NCI-H2081 (cell line): Measurements from ENCODE around the gene NLRP1.
"Not testable (repeated sequence)": the region's sequence is repeated elsewhere in the genome, so short reads cannot be mapped to it uniquely, and the experiment has no call there.

Experiments used
- DNase-seq, 2 experiments: peaks; one replicate each; lab custom pipeline; 2025; lab: John Stamatoyannopoulos, UW

Gene NLRP1

GRCh38 chr17:5587438-5588032 lies 3.2 kb upstream of the NLRP1 start:
- DNase-seq = peak; percentile 37 to 58

DNA sequence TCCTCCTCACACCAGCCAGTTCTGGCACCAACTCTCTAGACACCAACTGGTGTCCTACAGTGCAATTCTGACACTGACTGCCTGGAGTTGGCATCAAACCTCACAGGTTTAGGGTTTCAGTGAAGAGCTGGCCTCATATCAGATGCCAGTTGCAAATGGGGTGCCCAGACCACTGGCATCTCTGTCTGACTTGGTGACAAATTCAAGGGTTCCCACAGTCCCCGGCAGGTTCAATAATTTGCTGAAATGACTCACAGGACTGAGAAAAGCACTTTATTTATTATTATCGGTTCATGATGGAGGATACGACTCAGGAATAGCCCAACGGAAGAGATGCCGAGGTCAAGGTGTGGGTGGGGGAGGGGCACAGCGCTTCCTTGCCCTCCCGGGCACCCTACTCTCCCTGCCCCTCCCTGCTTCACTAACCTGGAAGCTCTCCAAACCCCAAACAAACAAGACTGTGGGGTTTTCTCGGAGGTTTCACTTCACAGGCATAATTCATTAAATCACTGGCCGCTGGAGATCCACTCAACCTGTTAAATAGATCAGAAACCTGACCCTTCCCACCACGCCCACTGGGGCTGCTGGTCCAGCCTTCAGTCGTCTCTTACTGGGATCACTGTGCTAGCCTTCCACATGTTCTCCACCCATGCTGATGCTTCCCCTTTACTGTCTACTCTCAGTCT lies 1.7 kb upstream of the NLRP1 start:
- DNase-seq = peak in 1 of 2 experiments; percentile 9

DNA sequence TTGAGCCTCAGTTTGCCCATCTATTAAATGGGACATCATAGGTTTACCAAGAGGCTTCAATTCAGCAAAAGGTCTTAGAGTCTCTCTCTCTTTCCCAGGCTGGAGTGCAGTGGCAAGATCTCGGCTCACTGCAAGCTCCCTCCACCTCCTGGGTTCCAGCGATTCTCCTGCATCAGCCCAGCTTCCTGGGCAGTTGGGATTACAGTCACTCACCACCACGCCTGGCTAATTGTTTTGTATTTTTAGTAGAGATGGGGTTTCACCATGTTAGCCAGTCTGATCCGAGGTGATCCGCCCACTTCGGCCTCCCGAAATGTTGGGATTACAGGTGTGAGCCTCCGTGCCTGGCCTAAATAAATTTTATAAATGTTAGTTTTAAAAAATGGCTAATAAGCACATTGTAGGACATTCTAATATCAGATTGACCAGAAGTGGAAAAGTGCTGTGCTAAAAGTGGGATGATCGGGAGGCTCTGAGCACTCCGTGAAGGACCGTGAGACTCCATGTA lies 1.0 kb upstream of the NLRP1 start:
- DNase-seq = no peak

GRCh38 chr17:5583426-5584382 lies 605 bp downstream of the NLRP1 start:
- DNase-seq = no peak

DNA sequence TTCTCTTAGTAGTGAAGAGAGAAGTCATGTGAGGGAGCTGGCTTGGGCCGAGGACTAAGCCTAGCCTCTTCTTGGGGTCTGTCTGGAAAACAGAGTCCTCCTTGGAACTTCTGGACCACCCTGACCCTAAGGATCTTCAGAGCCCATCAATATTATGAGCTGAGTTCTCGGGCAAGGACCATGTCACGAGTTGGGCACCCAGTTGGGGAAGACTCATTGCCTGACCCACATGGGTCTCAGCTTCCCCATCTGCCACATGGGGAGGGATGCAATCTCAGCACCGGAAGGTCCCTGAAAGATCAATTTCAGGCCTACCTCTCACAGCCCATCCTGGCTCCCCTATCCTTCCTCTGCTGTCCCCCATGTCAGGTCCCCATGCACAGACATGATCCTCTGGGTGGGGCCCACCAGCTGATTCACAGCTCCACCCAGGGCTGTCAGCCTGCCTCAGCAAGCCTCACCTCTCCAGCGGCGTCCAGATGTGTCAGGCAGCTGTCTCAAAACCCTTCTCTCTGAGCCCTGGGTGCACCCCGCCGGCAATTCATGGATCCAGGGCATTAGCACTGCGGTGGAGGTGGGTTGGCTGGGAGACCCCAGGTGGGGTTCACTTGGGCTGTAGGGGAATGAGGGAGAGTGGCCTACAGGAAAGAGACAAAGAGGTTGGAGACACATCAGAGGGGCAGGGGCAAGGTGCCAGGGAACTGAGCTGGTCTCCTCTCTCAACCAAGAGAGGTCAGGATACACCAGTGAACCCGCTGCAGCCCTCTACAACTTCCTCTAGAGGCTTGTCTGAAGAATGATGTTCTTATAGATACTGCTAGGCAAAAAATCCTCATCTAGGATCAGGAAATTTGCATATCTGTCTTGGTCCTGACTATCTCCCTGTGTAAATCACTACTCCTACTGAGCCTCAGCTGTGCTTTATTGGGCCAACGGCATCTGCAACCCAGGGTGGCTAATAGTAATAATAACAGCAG lies 1.8 kb downstream of the NLRP1 start:
- DNase-seq = no peak

DNA sequence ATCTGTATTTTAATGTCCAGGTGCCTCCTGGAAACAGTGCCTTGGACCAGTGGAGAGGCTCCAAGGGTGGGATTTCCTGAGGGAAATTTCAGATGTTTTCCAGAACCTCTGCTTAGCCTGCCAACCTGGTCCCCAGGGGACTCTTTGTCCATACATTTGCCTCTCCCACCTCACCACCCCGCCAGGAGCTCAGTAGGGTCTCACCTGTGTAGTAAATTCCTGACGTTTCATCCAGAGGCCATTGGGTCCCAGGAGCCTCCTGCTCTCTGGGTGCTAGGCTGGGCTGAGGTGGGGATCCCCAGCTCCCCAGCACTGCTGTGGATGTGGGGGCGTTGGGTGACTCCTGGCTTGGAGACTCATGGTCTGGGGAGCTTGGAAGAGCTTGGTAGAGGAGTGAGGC lies 2.7 kb downstream of the NLRP1 start:
- DNase-seq = no peak

GRCh38 chr17:5580969-5581368 lies 3.3 kb downstream of the NLRP1 start:
- no peak for DNase-seq

GRCh38 chr17:5580367-5580766 lies 3.9 kb downstream of the NLRP1 start:
- DNase-seq = no peak

GRCh38 chr17:5578768-5579167 lies 5.5 kb downstream of the NLRP1 start:
- DNase-seq = not testable (repeated sequence)

GRCh38 chr17:5573017-5573416 lies 11.3 kb downstream of the NLRP1 start:
- DNase-seq = not testable (repeated sequence)

DNA sequence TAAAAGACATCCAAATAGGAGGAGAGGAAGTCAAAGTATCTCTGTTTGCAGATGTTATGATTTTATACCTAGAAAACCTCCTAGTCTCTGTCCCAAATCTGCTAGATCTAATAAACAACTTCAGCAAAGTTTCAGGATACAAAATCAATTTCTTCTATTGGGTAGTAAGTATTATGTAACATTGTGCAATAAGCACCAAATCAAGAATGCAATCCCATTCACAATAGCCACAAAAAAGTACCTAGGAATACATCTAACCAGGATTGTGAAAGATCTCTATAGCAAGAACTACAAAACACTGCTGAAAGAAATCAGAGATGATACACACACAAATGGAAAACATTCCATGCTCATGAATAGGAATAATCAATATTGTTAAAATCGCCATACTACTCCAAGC lies 13.0 kb downstream of the NLRP1 start:
- DNase-seq = no peak

DNA sequence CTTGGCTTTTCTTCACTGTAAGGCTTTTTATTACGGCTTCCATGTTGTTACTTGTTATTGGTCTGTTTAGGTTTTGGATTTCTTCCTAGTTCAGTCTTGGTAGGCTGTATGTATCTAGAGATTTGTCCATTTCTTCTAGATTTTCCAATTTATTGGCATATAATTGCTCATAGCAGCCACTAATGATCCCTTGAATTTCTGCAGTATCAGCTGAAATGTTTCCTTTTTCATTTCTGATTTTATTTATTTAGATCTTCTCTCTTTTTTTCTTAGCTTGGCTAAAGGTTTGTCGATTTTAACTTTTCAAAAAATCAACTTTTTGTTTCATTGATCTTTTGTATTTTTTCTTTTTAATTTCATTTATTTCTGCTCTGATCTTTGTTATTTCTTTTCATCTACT lies 18.5 kb downstream of the NLRP1 start:
- DNase-seq = no peak

DNA sequence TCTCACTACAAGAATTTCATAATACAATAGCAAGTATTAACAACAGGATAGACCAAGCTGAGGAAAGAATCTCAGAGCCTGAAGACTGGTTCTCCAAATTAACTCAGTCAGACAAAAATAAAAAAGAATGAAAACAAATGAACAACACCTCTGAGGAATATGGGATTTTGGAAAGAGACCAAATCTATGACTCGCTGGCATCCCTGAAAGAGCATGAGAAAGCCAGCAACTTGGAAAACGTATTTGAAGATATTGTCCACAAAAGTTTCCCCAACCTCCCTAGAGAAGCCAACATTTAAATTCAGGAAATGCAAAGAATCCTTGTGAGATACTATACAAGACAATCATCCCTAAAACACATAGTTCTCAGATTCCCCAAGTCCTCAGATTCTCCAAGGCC lies 20.9 kb downstream of the NLRP1 start:
- no peak for DNase-seq

GRCh38 chr17:5562661-5563360 lies 21.5 kb downstream of the NLRP1 start:
- DNase-seq = no peak

- DNase-seq = no peak
Observed at GRCh38 chr17:5561736-5562571, 22.4 kb downstream of the NLRP1 start.

DNA sequence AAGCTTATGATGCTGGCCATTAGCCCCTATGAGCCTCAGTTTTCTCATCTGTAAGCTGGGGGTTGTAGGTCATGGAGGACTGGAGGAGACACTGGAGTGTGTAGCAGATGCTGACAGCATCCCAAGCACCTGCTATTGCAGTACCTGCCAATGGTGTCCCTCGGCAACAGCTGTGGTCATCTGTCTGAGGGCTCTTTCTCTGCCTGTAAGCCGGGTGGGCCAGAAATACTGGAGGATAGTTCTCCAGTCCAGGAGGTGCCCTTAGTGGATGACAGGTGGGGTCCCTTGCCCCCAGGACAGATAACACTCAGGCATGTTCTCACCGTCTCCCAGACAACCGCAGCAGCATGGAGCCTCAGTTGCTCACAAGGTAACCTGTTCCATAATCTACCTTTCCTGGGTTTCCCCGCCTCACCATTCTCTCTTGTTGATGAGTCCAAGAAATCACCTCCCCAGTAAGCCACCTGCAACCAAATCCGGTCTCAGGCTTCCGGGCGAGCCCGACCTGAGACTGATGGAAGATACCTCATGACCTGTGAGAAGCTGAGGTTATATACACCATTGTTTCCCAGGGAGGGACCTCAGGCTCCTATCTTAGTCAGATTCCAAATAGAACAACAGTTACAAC lies 23.8 kb downstream of the NLRP1 start:
- DNase-seq = no peak

GRCh38 chr17:5558815-5559785 lies 25.2 kb downstream of the NLRP1 start:
- no peak for DNase-seq

DNA sequence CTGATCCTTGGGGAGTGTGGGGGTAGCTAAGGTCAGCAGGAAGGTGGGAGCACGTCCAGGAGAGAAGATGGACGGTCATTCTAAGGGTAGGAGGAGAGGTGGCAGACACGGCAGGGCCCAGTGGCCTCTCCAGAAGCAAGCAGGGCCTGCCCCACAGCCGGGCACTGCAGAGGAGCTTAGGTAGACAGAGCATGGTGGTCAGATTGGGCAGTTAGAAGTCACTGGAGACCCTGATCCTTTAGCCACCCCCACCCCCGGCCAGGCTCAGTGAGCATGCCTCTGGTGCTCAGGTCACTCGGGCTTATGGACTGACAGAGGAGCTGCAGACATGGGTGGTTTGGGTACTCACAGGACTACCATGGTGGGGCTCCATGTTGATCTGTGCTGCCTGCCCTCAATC lies 26.3 kb downstream of the NLRP1 start:
- DNase-seq = no peak
